Activated naive CD4-positive, alpha-beta T cell (primary cell): Measurements from ENCODE around the gene ASB4.
A peak's percentile ranks its signal among the peaks of the same experiment; 100 is the strongest.
"Not testable (repeated sequence)": the region's sequence is repeated elsewhere in the genome, so short reads cannot be mapped to it uniquely, and the experiment has no call there.

Experiments
- DNase-seq, 4 experiments: peaks; one replicate each; lab custom pipeline; 2025; lab: John Stamatoyannopoulos, UW

Gene ASB4

DNA sequence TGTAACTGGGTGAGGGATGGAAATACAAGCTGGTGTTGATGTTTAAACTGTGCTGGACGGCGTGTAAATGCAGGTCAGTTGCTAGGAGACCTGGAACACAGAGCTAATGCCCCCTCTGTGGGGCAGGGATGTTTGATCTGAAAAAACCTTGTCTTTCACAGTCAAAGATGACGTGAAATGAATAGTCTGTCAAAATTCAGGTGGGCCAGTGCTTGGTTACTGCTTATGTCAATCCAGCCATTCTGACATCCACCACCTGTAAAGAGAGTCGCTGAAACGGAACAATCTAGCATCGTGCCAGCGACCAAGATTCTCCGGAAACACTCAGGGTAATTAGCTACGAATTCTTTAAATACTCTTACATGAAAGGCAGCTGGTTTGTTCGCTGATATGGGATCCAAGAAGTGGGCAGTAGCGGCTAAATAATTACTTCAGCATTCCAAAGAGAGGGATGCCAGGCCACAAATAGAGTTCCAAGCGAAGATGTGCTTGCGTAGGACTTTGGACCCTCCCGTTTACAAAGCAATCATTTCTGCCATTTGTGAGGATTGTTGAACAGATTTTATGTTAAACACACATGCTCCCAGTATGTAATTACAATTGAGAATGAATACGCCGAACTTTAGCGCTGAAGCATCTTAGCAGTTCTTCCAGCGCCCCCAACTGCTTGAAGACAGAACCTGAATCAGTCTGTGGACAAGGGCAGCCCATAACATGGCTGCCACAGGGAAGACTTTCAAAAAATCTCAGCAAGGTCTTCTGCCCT lies 7.3 kb upstream of the ASB4 start:
- no peak for DNase-seq

DNA sequence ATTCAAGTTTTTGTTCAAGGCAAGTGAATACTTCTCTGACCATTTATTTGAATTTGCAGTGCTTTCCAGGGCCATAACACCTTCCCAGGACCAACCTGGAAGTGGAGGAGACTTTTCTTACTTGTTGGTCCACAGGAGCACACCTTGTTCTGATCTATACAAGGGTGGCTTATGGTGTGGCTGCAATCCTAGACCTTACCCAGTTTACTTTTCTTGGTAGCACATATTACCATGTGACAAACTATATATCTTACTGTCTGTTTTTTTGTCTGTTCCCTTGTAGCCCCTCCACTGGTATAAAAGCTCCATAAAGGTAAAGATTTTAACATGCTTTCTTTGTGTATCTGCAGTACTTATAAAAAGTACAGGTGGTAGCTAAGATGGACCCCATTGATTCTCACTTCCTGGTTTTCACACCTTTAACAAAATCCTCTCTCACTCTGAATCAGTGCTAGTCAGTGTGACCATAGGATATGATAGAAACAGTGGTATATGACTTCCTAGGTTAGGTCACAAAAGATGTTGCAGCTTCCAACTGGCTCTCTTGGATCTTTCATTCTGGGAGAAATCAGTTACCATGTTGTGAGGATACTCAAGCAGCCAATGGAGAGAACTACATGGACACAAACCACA lies 5.6 kb upstream of the ASB4 start:
- DNase-seq = no peak

DNA sequence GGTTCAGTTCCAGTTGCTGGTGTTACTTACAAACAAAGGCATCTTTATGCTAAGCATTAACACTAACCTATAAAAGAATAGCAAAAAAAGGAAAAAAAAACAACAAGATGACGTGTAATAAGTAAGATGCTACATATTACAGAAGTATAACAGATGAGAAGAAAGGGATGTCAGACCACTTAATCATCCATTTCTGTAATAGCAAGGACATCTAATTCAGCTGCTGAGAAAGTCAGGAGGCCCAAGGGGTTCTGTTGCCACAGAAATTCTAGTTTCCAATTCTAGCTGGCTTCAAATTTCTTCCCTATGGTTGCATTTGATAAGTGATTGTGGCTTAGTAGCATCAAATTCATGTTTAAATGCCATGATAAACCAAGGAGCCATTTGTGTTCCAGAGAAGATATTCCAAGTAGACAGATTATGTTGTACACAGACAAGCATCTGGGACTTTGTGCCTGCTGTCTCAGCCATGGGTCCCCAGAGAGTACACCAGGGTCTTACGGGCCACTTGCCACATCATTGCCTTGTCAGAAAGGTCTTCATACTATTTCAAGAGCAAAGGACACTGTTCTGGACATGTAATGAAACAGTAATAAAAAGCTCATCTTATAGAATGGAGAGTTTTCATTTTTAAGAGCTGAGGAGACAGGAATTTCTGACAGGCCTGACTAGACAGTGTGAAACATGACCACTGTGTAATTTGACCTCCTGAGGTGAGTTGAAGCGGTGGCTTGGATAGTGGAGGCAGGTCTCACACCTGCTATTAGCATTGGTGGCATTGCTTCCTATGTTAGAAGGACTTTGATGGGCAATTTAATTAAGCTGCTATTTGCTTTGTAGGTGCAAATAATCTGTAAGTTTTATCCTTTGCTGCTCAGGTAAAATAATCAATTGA lies 4.2 kb upstream of the ASB4 start:
- no peak for DNase-seq

DNA sequence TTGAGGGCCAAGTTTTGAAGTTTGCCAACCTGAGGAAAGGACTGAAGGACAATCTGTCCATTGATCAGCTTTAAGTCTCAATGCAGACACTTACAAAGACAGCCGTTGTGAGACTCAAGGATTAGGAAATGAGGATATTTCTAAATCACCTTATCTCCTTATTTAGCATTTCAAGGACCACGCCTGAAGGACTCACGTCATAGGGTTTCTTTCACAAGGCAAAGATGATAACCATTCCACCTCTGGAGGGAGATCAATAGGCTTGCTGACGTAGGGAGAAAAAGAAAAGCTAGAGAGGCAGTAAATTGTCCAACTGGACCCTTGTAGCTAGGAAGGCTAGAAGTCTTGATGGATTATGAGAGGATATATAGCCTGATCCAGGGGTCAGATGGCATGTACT lies 3.3 kb upstream of the ASB4 start:
- no peak for DNase-seq

DNA sequence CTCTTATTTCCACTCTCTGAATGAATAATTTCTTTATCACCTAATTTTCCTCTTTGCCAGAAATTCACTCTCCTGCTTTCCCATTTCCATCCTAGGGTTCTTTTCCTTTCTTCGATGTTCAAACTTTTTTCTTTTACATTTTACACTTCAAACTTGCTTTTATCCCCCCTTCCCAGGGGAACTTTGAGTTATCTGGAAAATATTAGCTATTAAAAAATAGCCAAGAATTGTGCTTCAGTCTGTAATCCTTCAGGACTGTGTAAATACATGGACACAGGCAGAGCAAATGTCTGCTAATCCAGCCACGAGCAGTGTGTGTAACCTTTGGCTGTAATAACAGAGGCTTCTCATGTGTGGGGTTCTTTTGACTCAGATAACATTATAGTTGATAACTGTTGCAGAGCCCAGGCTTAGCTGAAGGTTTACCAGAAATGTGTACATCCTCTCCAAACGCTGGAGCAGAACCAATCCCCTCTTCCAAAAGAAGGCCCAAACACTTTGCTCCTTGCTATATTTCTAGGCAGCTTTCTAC lies 4.6 kb downstream of the ASB4 start:
- DNase-seq = no peak

DNA sequence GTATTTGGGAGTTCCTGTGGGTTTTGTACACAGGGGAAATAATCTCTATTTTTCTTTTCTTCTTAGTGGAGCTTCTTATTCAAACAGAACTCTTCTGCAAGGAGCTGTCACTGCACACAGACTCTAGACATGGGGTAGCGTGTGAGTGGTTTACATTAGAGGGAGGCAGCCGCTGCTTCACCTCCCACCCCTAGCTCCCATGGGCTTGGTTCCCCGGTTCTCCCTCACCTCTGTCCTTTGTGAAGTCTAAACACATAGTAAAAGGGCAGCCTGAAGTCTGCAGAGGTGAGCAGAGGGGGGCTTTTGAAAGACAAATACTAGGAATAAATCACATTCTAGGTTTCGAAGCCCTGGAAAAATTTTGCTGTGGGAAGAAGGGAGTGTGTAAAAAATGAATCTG lies 5.5 kb downstream of the ASB4 start:
- no peak for DNase-seq

DNA sequence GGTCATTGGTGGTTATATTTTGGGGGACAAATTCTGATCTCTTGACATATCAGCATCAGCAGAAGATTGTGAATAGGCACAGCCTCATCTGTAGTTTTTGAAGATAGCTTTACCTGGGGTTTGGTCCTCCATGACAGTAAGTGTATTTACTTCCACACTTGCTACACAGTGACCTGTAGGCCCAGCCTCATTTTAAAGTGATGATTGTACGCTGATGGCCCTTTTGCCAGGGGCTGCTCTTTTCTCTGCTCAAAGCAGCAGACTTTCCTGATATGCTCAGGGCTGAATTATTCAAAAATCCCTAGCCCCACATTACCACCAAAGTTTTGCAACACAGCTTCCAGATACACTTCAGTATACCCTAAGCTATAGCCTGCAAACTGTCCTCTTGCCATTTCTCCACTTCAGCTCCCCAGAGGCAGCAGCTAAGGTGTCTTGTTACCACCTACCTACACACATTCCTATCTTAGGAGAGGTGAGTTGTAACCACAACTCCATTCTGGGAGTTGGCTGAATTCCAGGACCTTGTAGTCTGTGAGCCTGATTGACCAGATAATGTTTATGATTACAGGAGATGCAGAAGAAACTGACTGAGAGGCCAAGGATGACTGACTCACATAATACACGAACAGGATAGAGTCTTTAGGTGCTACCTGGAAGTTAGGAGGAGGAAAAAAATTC lies 6.0 kb downstream of the ASB4 start:
- no peak for DNase-seq

DNA sequence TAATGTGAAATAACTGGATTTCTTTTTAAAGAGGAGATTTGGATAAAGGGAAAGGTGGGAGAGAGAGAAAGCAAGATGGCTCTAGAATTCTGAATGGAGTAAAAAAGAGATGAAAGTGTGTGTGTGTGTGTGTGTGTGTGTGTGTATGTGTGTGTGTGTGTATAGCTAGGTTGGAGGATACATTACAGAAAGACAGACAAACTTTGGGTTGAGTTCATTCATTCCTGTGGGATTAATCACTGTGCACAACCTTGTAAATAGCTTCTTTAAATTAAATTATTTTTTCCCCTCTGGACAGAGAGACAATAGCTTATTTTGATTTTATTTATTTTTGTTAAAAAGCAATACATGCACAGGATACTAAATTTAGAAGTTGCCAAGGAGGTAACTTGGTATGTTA lies 7.5 kb downstream of the ASB4 start:
- DNase-seq = no peak

DNA sequence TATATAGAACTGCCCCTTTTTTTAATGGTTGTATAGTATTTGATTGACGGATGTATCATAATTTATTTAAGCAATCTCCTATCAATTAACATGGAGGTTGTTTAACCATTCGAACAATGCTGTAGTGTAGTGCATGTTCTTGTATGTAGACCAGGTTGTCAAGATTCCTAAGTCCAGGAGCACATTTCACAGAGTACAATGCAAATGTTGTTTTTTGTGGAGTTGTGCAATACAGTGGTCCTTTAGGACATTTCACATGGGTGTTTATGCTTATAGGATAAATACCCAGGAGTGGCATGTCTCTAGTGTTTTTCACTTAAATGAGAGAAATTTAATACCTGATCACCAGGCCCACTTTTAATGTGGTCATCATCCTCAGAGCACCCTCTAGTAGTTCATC lies 8.1 kb downstream of the ASB4 start:
- DNase-seq = no peak

DNA sequence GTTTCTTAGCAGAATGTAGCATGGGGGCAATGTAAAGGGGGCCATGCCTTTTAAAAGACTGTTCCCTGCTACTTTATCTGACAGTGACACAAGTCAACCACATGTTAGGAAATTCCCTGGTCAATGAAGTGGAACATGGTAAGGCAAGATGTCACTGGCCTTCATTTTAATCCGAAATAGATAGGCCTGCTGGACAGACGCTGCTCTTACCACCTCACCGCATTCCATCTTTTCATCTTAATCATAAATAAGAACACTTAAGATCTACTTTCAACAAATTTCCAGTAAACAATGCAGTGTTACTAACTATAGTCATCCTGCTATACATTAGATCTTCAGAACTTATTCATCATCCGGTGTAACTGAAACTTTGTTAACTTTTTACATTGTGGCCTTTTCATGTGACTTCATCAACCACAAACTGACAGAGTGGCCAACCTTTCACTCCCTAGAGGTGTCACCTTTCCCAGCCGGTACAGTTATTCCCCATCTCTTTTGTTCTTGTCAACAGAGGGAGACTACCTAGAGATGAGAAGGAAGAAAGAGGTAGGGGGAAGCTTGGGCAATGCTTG lies 15.6 kb downstream of the ASB4 start:
- no peak for DNase-seq

DNA sequence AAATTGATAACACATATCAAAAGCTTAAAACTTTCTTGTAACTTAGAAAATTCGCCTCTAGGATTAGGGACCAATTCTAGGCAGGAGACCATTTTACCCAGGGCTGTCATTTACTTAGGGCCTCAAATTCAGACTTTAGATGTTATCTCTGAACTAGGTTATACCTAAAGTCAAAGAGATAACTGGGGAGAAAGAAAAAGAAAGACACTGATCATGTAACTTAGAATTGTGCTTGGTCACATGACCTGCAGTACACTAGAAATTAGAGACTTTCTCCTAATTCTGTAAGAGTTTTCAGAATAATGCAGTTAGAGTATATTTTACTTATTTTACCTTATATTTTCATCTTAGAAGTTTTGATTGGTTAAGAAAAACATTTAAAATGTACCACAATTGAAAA lies 16.7 kb downstream of the ASB4 start:
- no peak for DNase-seq

DNA sequence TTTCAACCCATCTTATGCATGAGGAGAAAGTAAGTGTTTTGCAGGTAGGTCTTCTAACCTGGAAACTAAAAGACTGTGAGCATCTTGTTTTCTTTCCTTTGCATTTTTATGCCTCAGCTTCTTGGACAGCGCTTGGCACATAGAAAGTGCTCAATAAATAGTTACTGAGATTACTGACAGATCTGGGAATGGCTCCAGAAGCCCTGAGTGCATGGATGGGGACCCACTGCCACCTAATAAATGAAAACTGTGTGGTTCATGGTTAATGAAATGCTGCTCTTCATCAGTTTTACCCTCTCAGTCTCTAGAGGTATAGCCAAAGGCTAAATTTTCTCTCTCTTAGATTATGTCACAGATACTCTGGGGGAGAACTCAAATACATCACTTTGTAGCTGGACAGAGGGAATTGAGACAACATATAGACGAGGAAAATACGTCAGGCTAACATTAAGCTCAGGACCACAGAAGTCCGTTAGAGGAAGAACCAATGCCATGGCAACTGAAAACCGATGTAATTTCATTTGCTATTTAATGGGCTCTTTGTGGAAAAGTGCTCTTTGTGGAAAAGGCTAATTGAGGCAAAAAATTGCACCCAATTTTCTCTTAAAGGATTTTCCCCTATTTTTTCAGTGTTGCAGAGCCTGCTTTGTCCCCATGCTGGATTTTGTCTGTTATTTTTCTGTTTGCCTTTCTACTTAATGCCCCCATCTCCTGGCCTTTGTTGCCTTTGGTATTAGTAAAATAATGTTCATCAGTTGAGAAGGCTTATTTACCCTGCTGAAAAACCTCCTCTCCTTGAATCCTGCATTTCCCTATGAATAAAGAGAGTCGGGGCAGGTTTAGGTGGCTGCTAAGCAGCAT lies 17.8 kb downstream of the ASB4 start:
- no peak for DNase-seq

DNA sequence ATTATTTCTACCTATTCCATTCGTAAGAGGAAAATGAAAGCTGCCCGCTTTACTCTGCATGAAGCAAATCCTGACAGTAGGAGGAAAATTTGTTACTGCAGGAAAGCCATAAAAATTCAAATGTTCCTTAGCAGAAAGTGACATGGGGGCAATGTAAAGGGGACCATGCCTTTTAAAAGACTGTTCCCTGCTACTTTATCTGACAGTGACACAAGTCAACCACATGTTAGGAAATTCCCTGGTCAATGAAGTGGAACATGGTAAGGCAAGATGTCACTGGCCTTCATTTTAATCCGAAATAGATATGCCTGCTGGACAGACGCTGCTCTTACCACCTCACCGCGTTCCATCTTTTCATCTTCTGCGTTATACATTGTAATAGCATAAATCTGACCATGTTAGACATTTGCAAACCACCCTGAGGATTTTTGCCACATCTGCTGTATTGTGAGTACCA lies 18.4 kb downstream of the ASB4 start:
- DNase-seq = not testable (repeated sequence)

DNA sequence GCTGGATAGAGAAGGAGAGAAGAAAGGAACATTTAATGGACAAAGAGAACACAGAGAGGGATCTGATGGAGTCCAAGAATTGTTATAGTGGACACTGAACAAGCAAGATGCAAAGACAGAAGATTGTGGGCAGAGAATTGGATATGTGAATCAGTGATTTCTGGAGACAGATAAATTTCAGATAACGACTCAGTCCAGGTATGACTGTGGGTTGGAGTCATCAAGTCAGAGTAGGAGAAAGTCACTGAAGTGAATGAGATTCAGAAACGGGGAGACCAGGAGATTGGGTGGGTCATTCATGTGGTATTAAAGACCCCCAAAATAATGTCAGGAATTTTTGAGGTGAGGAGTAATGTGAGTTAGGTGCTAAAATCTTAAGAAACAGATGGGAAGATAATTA lies 23.0 kb downstream of the ASB4 start:
- DNase-seq = no peak

DNA sequence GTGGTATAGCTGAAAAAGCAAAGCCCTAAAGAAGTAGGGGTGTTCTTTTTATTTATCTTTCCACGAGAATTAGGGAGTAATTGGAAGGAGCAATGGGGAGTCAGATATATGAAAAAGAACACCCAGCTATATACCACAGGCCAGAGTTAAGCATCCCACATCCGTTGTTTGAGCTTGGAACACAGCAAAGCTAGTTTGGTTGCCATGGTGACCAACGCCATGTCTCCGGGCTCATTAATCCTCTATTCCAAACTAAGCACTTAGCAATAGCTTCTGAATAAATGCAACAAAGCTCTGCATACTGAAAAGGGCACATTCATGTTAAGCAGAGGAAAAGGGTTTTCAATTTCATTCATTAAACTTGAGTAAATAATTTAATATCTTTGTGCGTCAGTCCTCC lies 23.5 kb downstream of the ASB4 start:
- DNase-seq = no peak

DNA sequence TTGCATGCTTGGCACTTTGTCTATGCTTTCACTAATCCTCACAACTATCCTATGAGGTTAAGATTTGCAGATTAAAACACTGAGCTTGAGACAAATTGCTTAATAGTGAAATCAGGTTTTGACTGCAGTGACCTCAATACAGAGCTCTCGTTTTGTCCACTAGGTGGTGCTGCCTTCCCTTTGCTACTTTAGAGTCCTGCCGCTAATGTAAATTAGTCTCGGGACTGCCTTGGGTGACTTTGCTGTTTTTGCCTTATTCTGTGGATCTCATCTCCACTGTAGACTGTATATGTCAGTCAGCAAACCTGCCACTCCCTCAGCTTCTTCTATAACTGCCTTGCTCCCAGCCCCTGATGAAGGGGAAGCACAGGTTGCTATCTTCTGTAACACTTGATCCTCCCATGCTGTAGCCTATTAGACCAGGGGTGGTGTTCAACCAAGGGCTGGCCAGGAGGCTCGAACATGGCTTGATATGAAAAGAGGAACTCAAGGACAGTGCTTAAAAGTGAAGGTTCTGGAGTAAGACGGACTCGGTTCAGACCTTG lies 26.0 kb downstream of the ASB4 start:
- DNase-seq = peak in 1 of 4 experiments; percentile 0

DNA sequence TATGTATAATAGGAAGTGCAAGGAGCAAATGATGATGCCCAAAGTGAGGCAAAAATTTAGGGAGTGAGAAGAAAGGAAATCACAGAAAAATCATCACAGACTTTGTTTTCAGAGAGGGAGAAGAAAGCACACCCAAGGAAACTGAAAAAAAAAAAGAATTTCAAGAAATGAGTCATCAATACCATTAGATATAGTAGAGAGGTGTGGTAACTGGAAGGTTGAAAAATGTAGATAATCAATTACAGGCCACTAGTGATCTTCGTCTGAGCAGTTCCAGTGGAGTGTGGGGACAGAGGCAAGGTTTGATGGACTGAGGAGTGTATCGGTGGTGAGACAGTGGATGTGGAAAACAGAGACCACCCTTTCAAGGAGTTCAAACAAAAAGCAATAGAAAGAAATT lies 31.7 kb downstream of the ASB4 start:
- DNase-seq = no peak

DNA sequence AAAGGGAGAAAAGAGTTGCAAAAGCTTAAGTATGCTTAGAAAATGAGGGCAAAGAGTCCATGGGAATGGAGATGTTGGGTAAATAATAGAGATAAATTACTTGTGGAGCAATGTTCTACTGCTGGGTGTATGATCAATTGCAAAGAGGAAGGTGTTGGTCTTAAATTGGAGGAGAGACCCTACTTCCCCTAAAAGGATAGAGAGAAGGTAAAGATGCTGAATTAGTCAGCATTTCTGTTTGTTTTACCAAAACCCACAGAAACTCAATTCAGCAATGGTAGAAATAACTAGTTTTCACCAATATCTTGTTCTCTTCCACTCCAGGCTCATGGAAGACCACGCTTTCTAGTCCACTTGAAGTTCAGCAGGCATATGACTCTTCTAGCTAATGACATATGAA lies 32.1 kb downstream of the ASB4 start:
- no peak for DNase-seq

DNA sequence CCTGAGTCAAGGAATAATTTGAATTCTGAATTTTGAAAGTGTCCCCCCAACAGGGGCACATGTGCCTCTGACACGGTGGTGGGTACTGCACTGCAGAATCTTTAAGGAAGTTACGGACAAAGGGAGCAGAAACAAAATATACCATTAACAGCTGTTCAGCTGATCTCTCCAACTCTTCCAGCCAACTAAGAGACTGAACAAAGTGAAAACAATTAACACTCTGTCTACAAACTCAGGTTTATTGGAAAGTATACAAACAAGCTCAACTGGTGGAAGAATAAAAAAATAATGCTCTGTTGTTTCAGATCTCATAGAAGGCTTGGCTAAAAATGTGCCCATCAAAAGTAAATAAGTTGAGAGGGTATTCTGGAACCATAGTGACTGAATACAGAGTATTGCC lies 34.4 kb downstream of the ASB4 start:
- DNase-seq = no peak

DNA sequence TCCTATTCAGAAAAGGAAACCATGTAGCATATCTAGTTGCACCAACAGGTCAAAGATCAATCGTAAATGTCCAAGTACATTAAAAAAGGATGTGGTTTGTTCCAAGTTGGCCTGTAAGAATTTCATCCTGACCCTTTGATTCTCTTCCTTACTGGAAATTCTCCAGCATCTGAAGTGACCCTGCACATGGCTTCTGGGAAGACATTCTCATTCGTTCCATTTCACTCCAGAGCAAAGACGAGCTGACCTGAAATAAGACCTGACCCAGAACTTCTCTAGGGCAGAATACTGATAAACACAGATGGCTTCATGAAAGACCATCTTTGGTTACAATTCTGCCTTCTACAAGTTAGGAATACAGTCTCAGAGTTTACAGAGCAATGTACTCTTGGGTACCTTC lies 39.8 kb downstream of the ASB4 start:
- DNase-seq = no peak
